RPMI8226 (cell line): Measurements from ENCODE around the gene YIF1B.
"Not testable (repeated sequence)": the region's sequence is repeated elsewhere in the genome, so short reads cannot be mapped to it uniquely, and the experiment has no call there.

Source experiments
- DNase-seq: peaks from one replicate; pipeline ENCODE4 v3.0.0-alpha.2; 2015

The YIF1B gene

GRCh38 chr19:38315657-38316476 is at the start of gene YIF1B:
TSS of gene YIF1B (minus strand) at chr19:38315947. CDS start at chr19:38315917, 30 bp downstream.
- peak; percentile 94 for DNase-seq

- not testable (repeated sequence) for DNase-seq
These were observed 47.4 kb upstream of the YIF1B start for GRCh38 chr19:38362946-38363688.

GRCh38 chr19:38362076-38362945 is 46.6 kb upstream of the YIF1B start:
- peak; percentile 75 for DNase-seq

- DNase-seq = peak; percentile 76
These were observed 45.9 kb upstream of the YIF1B start for GRCh38 chr19:38361633-38362075.

- DNase-seq = no peak
These were observed 45.3 kb upstream of the YIF1B start for GRCh38 chr19:38360839-38361631.

- no peak for DNase-seq
These were observed 44.6 kb upstream of the YIF1B start for GRCh38 chr19:38360351-38360750.

- DNase-seq = no peak
These were observed 43.7 kb upstream of the YIF1B start for GRCh38 chr19:38359242-38360021.

GRCh38 chr19:38358071-38358470 is 42.3 kb upstream of the YIF1B start:
- no peak for DNase-seq

GRCh38 chr19:38355728-38356725 is 40.3 kb upstream of the YIF1B start:
- no peak for DNase-seq

GRCh38 chr19:38352611-38353010 is 36.9 kb upstream of the YIF1B start:
- no peak for DNase-seq

GRCh38 chr19:38351865-38352395 is 36.2 kb upstream of the YIF1B start:
- no peak for DNase-seq

GRCh38 chr19:38350883-38351282 is 35.1 kb upstream of the YIF1B start:
- no peak for DNase-seq

- no peak for DNase-seq
These were observed 31.1 kb upstream of the YIF1B start for GRCh38 chr19:38346837-38347236.

- DNase-seq = no peak
These were observed 25.2 kb upstream of the YIF1B start for GRCh38 chr19:38340927-38341326.

- DNase-seq = not testable (repeated sequence)
These were observed 23.3 kb upstream of the YIF1B start for GRCh38 chr19:38339011-38339410.

- no peak for DNase-seq
These were observed 21.6 kb upstream of the YIF1B start for GRCh38 chr19:38337360-38337653.

- peak; percentile 93 for DNase-seq
These were observed 21.1 kb upstream of the YIF1B start for GRCh38 chr19:38336638-38337359.

GRCh38 chr19:38335949-38336637 is 20.3 kb upstream of the YIF1B start:
- peak; percentile 92 for DNase-seq

GRCh38 chr19:38333245-38333644 is 17.5 kb upstream of the YIF1B start:
- no peak for DNase-seq
